ENCODE results near the gene LBX1. TPM values are rescaled to one million over a fixed set of nuclear protein-coding genes. Genes with fewer than 3 reads are reported as not detected.

Gene LBX1
- total and polyA plus RNA-seq, 2 donors (not counting 1 experiment from before 2014, with no cell fraction given), result not detected

- intact Hi-C loops (cut with micrococcal nuclease), result loop anchor here (1.0 to 10.0 kb wide), 3 partner anchors 11 to 789 kb away; no protein-coding TSS in a partner anchor
- Histone ChIP-seq H3K9me3 (ENCODE audit: control extremely low read depth in 1 of 3, control insufficient read depth in 2 of 3, insufficient read depth in 1 of 3, low read length in 2 of 3) (peaks cover 0 to 52% (median 0%) of the 10 kb centered on the region in 3 donors), H2AFZ (ENCODE audit: insufficient read depth, low read depth, low read length, poor library complexity, severe bottlenecking) (peak overlapping the region; percentile 6), H3K9ac (ENCODE audit: low read length) (peak overlapping the region; percentile 8), H3K36me3 (replicated peaks in 1 of 2; ENCODE audit: control extremely low read depth in 1 of 2, control insufficient read depth in 1 of 2, extremely low read depth in 1 of 2, insufficient read depth in 2 of 2, low read length in 1 of 2) (no peaks in the 10 kb centered on the region), H3K4me3 (ENCODE audit: control extremely low read depth in 1 of 5, extremely low read depth in 1 of 5, insufficient read depth in 1 of 5, low read depth in 2 of 5, low read length in 4 of 5) (peak overlapping the region in 3 of 5 experiments; percentile 8 to 34 (median 30)), H4K20me1 (ENCODE audit: control insufficient read depth, insufficient read depth, low read length, poor library complexity, severe bottlenecking) (no peaks in the 10 kb centered on the region), H3K27me3 (replicated peaks in 1 of 4; ENCODE audit: control extremely low read depth in 1 of 4, control insufficient read depth in 3 of 4, insufficient read depth in 4 of 4, low read length in 3 of 4) (peaks cover 0 to 96% (median 71%) of the 10 kb centered on the region in 4 experiments), H3K27ac (ENCODE audit: low read length in 2 of 2) (no peak overlapping the region), H3K79me2 (ENCODE audit: control insufficient read depth, insufficient read depth, low read length) (no peaks in the 10 kb centered on the region), H3K4me2 (replicated peaks; ENCODE audit: low read depth, low read length, poor library complexity, severe bottlenecking) (peak overlapping the region; percentile 68), H3K4me1 (ENCODE audit: control insufficient read depth in 2 of 2, insufficient read depth in 2 of 2, low read length in 2 of 2) (peaks cover 44 to 48% of the 10 kb centered on the region in 2 donors)
- peak overlapping the region; percentile 80 for H3K4me3 Mint-ChIP-seq
- H3K9me3 Mint-ChIP-seq (ENCODE audit: insufficient read depth), result no peaks in the 10 kb centered on the region
- TF ChIP-seq EZH2 (IDR thresholded peaks at IDR 0.05; ENCODE audit: borderline replicate concordance, insufficient read depth, low read depth, low read length, poor library complexity, severe bottlenecking) (no peak), CTCF (IDR thresholded peaks at IDR 0.05) (no peak)
- H3K4me1 Mint-ChIP-seq, result peaks cover 34% of the 10 kb centered on the region
- CTCF ChIA-PET, result interaction anchor here (0.6 to 4.7 kb wide), 11 partner anchors 8 to 566 kb away, joined by 3 to 48 read pairs (median 14); no protein-coding TSS in a partner anchor
- peaks cover 68% of the 10 kb centered on the region for H3K27me3 Mint-ChIP-seq
- DNase-seq, result peak; percentile 49
- no peak for ATAC-seq (ENCODE audit: low read depth)
- POLR2A ChIA-PET, result no interaction called here
- WGBS (ENCODE audit: insufficient coverage), result 14% methylated on average over 36 of the region's 40 CpGs
- H3K27ac Mint-ChIP-seq, result no peak overlapping the region
Observed at GRCh38 chr10:101215397-101216206, 13.7 kb downstream of the LBX1 start.
